GM12801 (cell line): ENCODE measurements around the gene GLIS1.

ENCODE experiments used
- TF ChIP-seq, protein P1 (sequence below): IDR thresholded peaks from one replicate; pipeline ENCODE4 v1.5.1; 2011; ENCODE audit warnings: control low read depth; ENCODE audit not compliant: insufficient read length; ENCODE audit errors: extremely low read depth

GLIS1 gene

DNA sequence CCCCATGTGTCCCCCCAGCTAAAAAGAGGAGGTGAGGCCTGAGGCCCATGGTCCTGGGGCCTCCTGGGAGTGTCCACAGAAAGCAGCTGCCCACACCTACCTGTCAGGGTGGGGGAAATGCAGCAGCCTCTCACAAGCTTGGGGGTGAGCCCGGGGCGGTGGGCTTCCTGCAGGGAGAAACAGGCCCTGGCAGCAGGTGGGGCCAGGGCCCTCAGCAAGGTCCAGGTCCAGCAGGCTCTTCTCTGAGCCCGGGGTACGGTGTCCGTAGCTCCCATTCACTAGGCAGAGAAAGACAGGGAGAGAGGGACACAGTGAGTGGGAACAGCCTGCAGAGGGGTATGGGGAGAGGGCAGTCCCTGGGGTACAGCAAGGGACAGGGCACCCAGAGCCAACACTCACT is 139.0 kb downstream of the GLIS1 start:
- TF ChIP-seq, protein P1, sequence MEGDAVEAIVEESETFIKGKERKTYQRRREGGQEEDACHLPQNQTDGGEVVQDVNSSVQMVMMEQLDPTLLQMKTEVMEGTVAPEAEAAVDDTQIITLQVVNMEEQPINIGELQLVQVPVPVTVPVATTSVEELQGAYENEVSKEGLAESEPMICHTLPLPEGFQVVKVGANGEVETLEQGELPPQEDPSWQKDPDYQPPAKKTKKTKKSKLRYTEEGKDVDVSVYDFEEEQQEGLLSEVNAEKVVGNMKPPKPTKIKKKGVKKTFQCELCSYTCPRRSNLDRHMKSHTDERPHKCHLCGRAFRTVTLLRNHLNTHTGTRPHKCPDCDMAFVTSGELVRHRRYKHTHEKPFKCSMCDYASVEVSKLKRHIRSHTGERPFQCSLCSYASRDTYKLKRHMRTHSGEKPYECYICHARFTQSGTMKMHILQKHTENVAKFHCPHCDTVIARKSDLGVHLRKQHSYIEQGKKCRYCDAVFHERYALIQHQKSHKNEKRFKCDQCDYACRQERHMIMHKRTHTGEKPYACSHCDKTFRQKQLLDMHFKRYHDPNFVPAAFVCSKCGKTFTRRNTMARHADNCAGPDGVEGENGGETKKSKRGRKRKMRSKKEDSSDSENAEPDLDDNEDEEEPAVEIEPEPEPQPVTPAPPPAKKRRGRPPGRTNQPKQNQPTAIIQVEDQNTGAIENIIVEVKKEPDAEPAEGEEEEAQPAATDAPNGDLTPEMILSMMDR = no peak

DNA sequence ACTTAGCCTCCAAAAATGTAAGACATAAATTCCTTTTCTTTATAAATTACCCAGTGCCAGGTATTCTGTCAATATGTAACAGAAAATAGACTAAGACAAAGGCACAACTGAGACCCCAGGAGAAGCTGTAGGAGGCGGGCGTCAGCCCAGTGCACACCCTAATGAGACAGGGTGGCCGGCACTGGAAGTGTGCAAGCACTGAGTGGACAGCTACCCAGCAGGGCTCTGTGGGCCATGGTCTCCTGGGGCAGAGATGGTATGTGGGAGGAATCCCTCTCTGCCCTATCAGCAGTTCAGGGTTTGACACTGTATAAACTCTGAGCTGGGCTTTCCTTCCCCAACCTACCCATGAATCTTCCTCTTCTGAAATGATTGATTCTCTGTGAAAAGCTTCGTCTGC is 139.5 kb downstream of the GLIS1 start:
- TF ChIP-seq, protein P1 = no peak

DNA sequence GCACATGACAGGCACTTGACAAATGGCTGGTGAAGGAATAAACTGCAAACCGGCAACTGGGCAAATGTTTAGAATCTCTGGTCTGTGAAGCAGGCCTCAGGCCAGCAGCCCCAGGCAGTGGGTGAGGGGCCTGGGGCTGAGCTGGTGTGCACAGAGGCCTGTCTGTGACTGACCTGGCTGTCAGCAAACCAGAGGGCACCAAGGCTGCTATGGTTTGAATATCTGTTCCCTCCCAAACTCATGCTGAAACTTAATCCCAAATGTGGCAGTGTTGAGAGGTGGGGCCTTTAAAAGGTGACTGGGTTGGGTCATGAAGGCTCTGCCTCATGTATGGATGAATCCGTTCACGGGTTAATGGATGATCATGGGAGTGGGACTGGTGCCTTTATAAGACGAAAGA is 140.0 kb downstream of the GLIS1 start:
- TF ChIP-seq, protein P1 = no peak

DNA sequence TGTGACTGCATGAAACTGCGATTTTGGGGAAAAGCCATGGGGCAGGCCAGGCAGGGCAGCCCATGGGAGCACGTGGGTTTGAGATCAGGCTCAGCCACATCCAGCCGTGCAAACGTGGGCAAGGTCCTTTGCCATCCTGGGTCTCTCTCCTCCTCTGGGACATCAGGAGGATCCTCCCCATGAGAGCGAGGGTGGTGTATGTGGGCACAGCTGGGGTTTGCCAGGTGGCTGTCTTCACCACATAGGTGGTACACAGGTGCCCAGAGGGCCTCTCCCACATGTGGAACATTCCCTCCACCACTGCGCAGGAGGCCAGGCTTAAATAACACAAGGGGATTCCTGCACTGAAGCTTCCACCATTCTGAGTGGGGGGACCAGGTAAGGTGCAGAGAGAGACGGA is 143.1 kb downstream of the GLIS1 start:
- TF ChIP-seq, protein P1 = no peak

DNA sequence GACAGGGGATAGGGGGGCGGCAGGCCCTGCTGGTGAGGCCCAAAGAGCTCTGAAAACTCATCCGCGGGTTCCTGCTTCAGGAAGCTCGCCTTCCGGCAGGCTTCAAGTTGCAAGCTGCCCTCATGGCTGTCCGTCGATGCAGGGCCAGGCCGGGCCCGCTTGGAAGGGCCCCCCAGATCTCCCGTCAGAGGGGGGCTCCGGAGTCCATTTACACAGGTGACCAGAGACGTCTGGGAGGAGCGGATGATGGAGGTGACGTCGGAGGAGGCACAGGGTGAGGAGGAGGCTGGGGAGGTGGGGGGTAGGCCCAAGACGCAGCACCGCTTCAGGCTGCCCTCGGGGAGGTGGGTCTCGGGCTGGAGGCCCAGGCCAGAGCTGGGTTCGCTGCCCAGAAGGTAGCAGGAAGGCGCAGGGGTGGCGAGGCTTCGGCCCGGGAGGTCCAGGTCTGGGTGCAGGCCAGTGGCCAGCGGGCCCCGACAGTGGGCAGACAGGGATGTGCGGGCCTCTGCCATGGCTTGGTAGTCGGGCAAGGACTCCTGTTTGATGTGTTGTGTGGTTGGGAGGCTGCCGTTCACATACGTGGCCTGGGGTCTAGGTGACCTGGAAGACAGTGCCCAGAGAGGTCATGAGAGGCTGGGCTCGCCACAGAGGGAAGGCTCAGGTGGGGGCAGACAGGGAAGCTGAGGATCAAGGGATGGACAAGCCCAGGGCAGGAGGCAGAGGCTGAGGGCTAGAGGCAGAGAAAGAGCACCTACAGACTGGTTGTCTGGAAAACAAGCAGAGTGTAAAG is 144.4 kb downstream of the GLIS1 start:
- TF ChIP-seq, protein P1 = no peak

DNA sequence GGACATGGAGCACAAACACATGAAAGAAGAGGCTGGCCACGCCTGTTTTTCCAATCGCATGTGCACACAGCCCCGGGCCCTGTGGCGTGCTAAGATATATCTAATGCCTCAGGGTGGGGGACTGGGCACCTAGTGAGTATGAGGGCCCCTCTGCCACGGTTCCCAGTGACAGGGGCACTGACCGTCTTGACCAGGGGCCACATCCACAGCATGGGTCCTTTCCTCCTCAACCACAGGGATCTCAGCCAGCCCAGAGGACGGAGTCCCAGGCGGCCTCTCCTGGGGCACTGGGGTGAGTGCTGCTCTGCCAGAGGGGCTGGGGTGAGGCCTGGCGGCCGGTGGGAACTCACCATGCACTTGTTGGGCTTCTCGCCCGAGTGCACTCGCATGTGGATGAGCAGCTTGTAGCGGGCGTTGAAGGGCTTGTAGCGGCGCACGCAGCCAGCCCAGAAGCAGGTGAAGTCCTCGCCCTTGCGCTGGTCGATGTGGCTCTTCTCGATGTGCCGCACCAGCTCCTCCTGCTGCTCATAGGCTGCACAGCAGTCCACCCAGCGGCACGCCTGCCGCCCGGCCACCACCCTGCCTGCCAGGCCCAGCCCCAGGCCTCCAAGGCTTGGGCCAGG is 145.1 kb downstream of the GLIS1 start:
- TF ChIP-seq, protein P1 = no peak

DNA sequence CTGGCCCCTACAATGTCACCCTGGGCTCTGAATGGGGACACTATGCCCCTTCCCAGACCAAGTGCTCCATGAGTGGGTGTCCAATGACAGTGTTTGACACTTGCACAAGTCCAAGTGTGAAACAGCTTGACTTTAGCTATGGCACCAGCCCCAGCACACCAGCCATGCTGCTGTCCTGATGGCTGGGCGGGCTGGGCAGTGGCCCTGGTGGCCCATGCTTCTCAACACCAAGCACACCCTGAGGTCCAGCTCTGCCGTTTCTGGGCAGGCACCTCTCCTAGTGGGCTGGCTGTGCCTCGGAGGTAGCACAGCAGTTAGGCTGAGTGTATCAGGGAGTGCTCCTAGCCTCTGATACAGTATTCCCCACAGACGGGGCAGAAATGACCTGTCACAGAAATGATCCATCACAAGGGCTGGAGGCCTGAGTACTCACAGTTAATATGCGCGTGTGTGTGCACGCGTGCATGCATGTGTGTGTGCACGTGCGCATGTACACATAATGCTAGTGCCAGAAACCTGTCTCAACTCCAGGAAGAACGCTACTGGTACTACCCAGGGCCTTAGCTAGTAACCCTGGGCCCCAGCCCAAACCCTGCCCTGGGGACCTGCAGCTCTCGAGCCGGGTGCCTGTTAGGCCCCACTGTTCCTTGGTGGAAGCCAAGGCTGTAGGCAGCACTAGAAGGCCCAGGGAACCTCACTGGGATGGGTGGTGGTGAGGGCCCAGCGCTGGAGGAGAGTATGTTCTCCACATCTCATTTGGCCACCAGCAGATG is 145.8 kb downstream of the GLIS1 start:
- TF ChIP-seq, protein P1 = no peak
